Measurements from ENCODE around the gene SLC19A3.
"Not testable (repeated sequence)": the region's sequence is repeated elsewhere in the genome, so short reads cannot be mapped to it uniquely, and the experiment has no call there.

SLC19A3 gene

GRCh38 chr2:227701556-227701955 is 16.3 kb downstream of the SLC19A3 start:
- DNase-seq = no peak

- DNase-seq = no peak
Observed at GRCh38 chr2:227696990-227697679, 20.7 kb downstream of the SLC19A3 start.

- DNase-seq = no peak
Observed at GRCh38 chr2:227687189-227687588, 30.6 kb downstream of the SLC19A3 start.

- DNase-seq = no peak
Observed at GRCh38 chr2:227684258-227684657, 33.6 kb downstream of the SLC19A3 start.

- no peak for DNase-seq
Observed at GRCh38 chr2:227677928-227678327, 39.9 kb downstream of the SLC19A3 start.

- no peak for DNase-seq
Observed at GRCh38 chr2:227674485-227674884, 43.3 kb downstream of the SLC19A3 start.

- DNase-seq = not testable (repeated sequence)
Observed at GRCh38 chr2:227673620-227674019, 44.2 kb downstream of the SLC19A3 start.

- DNase-seq = no peak
Observed at GRCh38 chr2:227671170-227671905, 46.5 kb downstream of the SLC19A3 start.

GRCh38 chr2:227666631-227667170 is 51.1 kb downstream of the SLC19A3 start, which contains the start of gene SCYGR5:
TSS of gene SCYGR5 (plus strand) at chr2:227666804. CDS start at chr2:227666804, 0 bp downstream.
- not testable (repeated sequence) for DNase-seq

GRCh38 chr2:227665189-227665940 is 52.5 kb downstream of the SLC19A3 start:
- DNase-seq = no peak

GRCh38 chr2:227661827-227662226 is 56.0 kb downstream of the SLC19A3 start:
- no peak for DNase-seq

GRCh38 chr2:227661025-227661649 is 56.7 kb downstream of the SLC19A3 start:
- no peak for DNase-seq

- DNase-seq = no peak
Observed at GRCh38 chr2:227657199-227657845, 60.5 kb downstream of the SLC19A3 start.

GRCh38 chr2:227655454-227655853 is 62.4 kb downstream of the SLC19A3 start:
- DNase-seq = no peak

GRCh38 chr2:227654426-227654825 is 63.4 kb downstream of the SLC19A3 start:
- DNase-seq = no peak

- no peak for DNase-seq
Observed at GRCh38 chr2:227653419-227653818, 64.4 kb downstream of the SLC19A3 start.

GRCh38 chr2:227643990-227644551 is 73.8 kb downstream of the SLC19A3 start:
- DNase-seq = no peak

GRCh38 chr2:227642656-227643055 is 75.2 kb downstream of the SLC19A3 start:
- DNase-seq = no peak

- DNase-seq = no peak
Observed at GRCh38 chr2:227634201-227634600, 83.6 kb downstream of the SLC19A3 start.

All from GOT3 (cell line).